IMR-90 (cell line): ENCODE data around the gene LINC01488.

Experiments used
- BHLHE40 ChIP-seq: fragments of 150-350 bp; IDR thresholded peaks from 2 replicates; pipeline ENCODE4 v1.6.1; 2016; ENCODE audit warnings: mild to moderate bottlenecking, low read depth, low read length
- POLR2A ChIP-seq: IDR thresholded peaks from 2 replicates; pipeline ENCODE4 v1.6.1; 2012; ENCODE audit warnings: mild to moderate bottlenecking, low read depth, low read length
- RFX5 ChIP-seq: IDR thresholded peaks from 2 replicates; pipeline ENCODE4 v1.8.0; 2012; ENCODE audit warnings: low read depth, mild to moderate bottlenecking, low read length, moderate library complexity
- SMC3 ChIP-seq: fragments of 150-350 bp; IDR thresholded peaks from 2 replicates; pipeline ENCODE4 v1.6.1; 2016; ENCODE audit warnings: low read depth, mild to moderate bottlenecking, antibody characterized with exemption, low read length, moderate library complexity
- TF ChIP-seq, protein P1 (sequence below): conservative IDR thresholded peaks from 2 replicates; pipeline ENCODE4 v1.5.1; 2012; ENCODE audit warnings: mild to moderate bottlenecking, low read depth, low read length, improper control_type of control experiment

DNA sequence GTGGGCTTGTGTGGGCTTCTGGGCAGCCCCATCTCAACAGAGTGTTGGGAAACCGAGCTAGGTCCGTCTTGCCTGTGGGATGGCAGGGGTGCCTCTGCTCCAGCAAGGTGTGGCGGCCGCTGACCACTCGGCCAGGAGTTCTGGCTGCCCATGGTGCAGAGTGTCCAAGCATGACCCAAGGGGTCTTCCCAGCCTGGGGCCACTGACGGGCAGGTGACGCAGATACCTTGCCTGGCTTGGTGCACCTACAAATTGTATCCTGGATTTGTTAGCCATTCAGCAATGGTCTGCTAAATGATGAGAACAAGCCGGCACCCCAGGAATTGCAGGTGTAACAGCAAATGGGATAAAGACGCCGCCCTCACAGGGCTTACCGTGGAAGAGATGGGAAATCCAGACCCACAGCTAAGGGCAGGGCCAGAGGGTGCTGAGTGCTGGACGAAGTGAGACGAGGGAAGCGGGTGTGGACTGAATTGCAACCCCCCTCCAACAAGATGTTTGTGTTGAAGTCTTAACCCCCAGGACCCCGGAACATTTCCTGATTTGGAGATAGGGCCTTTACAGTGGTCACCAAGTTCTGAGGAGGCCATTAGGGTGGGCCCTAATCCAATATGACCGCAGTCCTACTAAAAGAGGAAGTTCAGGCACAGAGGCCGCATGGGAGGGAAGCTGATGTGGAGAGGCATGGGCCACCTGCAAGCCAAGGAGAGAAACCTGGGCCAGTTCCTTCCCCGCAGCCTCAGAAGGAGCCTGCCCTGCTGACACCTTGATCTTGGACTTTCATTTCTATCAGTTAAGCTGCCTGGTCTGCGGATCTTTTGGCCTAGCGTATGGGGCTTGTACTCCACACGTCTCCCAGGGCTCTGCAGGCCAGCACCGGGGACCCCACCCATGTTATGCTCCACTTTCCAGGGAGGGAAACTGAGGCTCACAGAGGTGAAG, 45.2 kb upstream of the LINC01488 start:
- TF ChIP-seq, protein P1, sequence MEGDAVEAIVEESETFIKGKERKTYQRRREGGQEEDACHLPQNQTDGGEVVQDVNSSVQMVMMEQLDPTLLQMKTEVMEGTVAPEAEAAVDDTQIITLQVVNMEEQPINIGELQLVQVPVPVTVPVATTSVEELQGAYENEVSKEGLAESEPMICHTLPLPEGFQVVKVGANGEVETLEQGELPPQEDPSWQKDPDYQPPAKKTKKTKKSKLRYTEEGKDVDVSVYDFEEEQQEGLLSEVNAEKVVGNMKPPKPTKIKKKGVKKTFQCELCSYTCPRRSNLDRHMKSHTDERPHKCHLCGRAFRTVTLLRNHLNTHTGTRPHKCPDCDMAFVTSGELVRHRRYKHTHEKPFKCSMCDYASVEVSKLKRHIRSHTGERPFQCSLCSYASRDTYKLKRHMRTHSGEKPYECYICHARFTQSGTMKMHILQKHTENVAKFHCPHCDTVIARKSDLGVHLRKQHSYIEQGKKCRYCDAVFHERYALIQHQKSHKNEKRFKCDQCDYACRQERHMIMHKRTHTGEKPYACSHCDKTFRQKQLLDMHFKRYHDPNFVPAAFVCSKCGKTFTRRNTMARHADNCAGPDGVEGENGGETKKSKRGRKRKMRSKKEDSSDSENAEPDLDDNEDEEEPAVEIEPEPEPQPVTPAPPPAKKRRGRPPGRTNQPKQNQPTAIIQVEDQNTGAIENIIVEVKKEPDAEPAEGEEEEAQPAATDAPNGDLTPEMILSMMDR, result no peak
- no peak for TF ChIP-seq POLR2A
- no peak for TF ChIP-seq BHLHE40
- TF ChIP-seq RFX5, result no peak
- TF ChIP-seq SMC3, result no peak
